ENCODE measurements around the gene OSGEP. TPM values are rescaled to one million over a fixed set of nuclear protein-coding genes. Genes with fewer than 3 reads are reported as not detected.

The OSGEP gene
- polyA plus RNA-seq, 1 donor: 63.2 TPM

DNA sequence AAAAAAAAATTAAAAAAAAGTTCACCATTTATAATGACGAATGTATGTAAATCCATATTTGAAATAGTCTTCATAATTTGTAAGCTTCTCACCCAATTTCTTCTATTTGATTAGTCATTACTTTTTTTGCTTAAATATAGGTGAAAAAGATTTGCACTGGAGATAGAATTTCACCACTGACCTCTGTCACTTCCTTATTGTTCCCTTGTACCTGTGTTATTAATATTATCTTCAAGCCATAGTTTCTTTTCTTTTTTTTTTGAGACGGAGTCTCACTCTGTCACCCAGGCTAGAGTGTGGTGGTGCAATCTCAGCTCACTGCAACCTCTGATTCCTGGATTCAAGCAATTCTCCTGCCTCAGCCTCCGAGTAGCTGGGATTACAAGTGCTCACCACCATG lies 57.1 kb downstream of the OSGEP start:
- WGBS (ENCODE audit: insufficient coverage, low lambda C conversion rate): no CpG with 5 or more reads among the region's 3 CpGs
- H3K27ac ChIP-seq (ENCODE audit: low read length): peak overlapping the region; percentile 57
- H3K4me3 ChIP-seq (ENCODE audit: low read length): no peak overlapping the region
- peak in 1 of 2 donors; percentile 84 for DNase-seq
- peaks cover 63% of the 10 kb centered on the region for H3K36me3 ChIP-seq (ENCODE audit: control insufficient read depth, insufficient read depth, low read length)
- peaks cover 5% of the 10 kb centered on the region for H3K4me1 ChIP-seq (ENCODE audit: control insufficient read depth, insufficient read depth, low read length)
- H3K9me3 ChIP-seq (ENCODE audit: control insufficient read depth, low read depth, low read length): no peaks in the 10 kb centered on the region
- H3K27me3 ChIP-seq (ENCODE audit: control insufficient read depth, insufficient read depth, low read length): no peaks in the 10 kb centered on the region

Other genes starting within 250 kb of the OSGEP start
- gene OR11H6, start 231.1 kb downstream of the OSGEP start, polyA plus RNA-seq: not detected
- gene OR11H7, start 225.8 kb downstream of the OSGEP start, polyA plus RNA-seq: 0.34 TPM
- not detected for gene OR11H4, start 215.5 kb downstream of the OSGEP start, polyA plus RNA-seq
- 14.2 TPM for gene TTC5, start 148.9 kb downstream of the OSGEP start, polyA plus RNA-seq
- 67.7 TPM for gene CCNB1IP1, start 121.5 kb downstream of the OSGEP start, polyA plus RNA-seq
- gene PARP2, start 111.2 kb downstream of the OSGEP start, polyA plus RNA-seq: 30.9 TPM
- 98.8 TPM for gene TEP1, start 41.3 kb downstream of the OSGEP start, polyA plus RNA-seq
- 0.64 TPM for gene KLHL33, start 18.6 kb downstream of the OSGEP start, polyA plus RNA-seq
- gene APEX1, start 414 bp upstream of the OSGEP start, polyA plus RNA-seq: 218 TPM
- gene PIP4P1, start 6.6 kb upstream of the OSGEP start, polyA plus RNA-seq: 44.0 TPM
- gene PNP, start 14.6 kb upstream of the OSGEP start, polyA plus RNA-seq: 215 TPM
- gene RNASE10, start 50.7 kb upstream of the OSGEP start, polyA plus RNA-seq: 1.0 TPM
- not detected for gene RNASE9, start 106.2 kb upstream of the OSGEP start, polyA plus RNA-seq
- gene RNASE11, start 133.2 kb upstream of the OSGEP start, polyA plus RNA-seq: not detected
- gene RNASE12, start 136.6 kb upstream of the OSGEP start, polyA plus RNA-seq: not detected
- not detected for gene OR6S1, start 186.9 kb upstream of the OSGEP start, polyA plus RNA-seq
- 37.1 TPM for gene RNASE4, start 229.7 kb upstream of the OSGEP start, polyA plus RNA-seq
- 43.6 TPM for gene ANG, start 234.0 kb upstream of the OSGEP start, polyA plus RNA-seq

Measured in large intestine (tissue), 3 donors.